Panc1 (cell line): Measurements from ENCODE around the gene USB1. TPM values are rescaled to one million over a fixed set of nuclear protein-coding genes. Genes with fewer than 3 reads are reported as not detected.

Source experiments
- ATAC-seq: fragments of 200-7000 bp; cut with Tn5 transposase; 2 replicates; pipeline ENCODE4 v1.9.1; 2020; ENCODE audit warnings: mild to moderate bottlenecking, moderate library complexity
- BruUV-seq: library from RNA; stranded (reverse); fragments of 400-500 nt; replicated peaks from 2 replicates; lab custom pipeline; 2021; lab: Mats Ljungman, UMichigan
- CTCF ChIA-PET: fragments of 300-600 bp; sonication (Branson Sonifier 250); formaldehyde crosslinking; loops from one replicate; lab custom pipeline; 2022; ENCODE audit warnings: antibody characterized with exemption; lab: Charles Lee
- POLR2A ChIA-PET: fragments of 300-600 bp; sonication (Branson Sonifier 250); formaldehyde crosslinking; loops from one replicate; lab custom pipeline; 2022; ENCODE audit warnings: antibody characterized with exemption; lab: Charles Lee
- DNase-seq: peaks from one replicate; pipeline ENCODE4 v3.0.0-alpha.2; 2010; ENCODE audit warnings: low read depth, low spot score
- H3K27ac ChIP-seq: 2 replicates; pipeline ENCODE4 v1.5.1; 2011; ENCODE audit warnings: mild to moderate bottlenecking, low read length, inconsistent platforms
- H3K27me3 ChIP-seq: fragments of 200-500 bp; sonication (Bioruptor generic); 2 replicates; pipeline ENCODE4 v1.6.0; 2014; ENCODE audit warnings: low read length, inconsistent platforms; ENCODE audit not compliant: control insufficient read depth, insufficient read depth
- H3K36me3 ChIP-seq: fragments of 200-500 bp; sonication (Bioruptor generic); 2 replicates; pipeline ENCODE4 v1.5.1; 2014; ENCODE audit warnings: inconsistent platforms, mild to moderate bottlenecking, low read length, moderate library complexity; ENCODE audit not compliant: control insufficient read depth, insufficient read depth
- H3K4me1 ChIP-seq: 2 replicates; pipeline ENCODE4 v1.5.1; 2011; ENCODE audit warnings: inconsistent platforms, mild to moderate bottlenecking, low read length, moderate library complexity; ENCODE audit not compliant: control insufficient read depth, insufficient read depth
- H3K4me3 ChIP-seq, 2 experiments: 2 replicates each; pipeline ENCODE4 v1.5.1; 2011 to 2012; ENCODE audit warnings: low read depth in 2 of 2, low read length in 2 of 2, mild to moderate bottlenecking in 2 of 2, inconsistent platforms in 1 of 2, moderate library complexity in 1 of 2
- H3K9me3 ChIP-seq: fragments of 200-500 bp; sonication (Bioruptor generic); 2 replicates; pipeline ENCODE4 v1.5.1; 2014; ENCODE audit warnings: low read depth, mild to moderate bottlenecking, inconsistent platforms, low read length, moderate library complexity; ENCODE audit not compliant: control insufficient read depth, insufficient read depth
- POLR2AphosphoS5 ChIP-seq: IDR thresholded peaks from 2 replicates; pipeline ENCODE4 v1.6.1; 2012; ENCODE audit warnings: mild to moderate bottlenecking, low read depth, low read length, moderate library complexity
- SIN3A ChIP-seq: IDR thresholded peaks from 2 replicates; pipeline ENCODE4 v1.6.1; 2012; ENCODE audit warnings: low read depth, mild to moderate bottlenecking, low read length, moderate library complexity, borderline replicate concordance; ENCODE audit not compliant: insufficient read depth
- TCF7L2 ChIP-seq: IDR thresholded peaks from 2 replicates; pipeline ENCODE4 v1.6.1; 2011; ENCODE audit warnings: mild to moderate bottlenecking, low read depth, low read length, inconsistent platforms
- in situ Hi-C: cut with HindIII; loops from 2 replicates; pipeline ENCODE4 v1.10.0; 2016; ENCODE audit warnings: low sequenced_read_pairs, low pct_unique_long_range_greater_than_20kb
- intact Hi-C: fragments of 100-400 bp; cut with micrococcal nuclease; formaldehyde crosslinking; loops from one replicate; pipeline ENCODE4 v1.10.0; 2022; ENCODE audit not compliant: unreplicated experiment
- total RNA-seq: library from RNA; stranded (reverse); gene quantifications from one replicate; pipeline ENCODE4 v1.2.1, GENCODE V29; 2021; ENCODE audit not compliant: unreplicated experiment
- TF ChIP-seq, protein P1 (sequence below): fragments of 450-650 bp; IDR thresholded peaks from 2 replicates; pipeline ENCODE4 v1.5.1; 2017; ENCODE audit warnings: mild to moderate bottlenecking
- TF ChIP-seq, protein P2 (sequence below), 2 experiments: IDR thresholded peaks; 2 replicates each; pipeline ENCODE4 v1.6.1; 2011 to 2012; ENCODE audit warnings: low read depth in 2 of 2, control low read depth in 1 of 2, low read length in 1 of 2, mild to moderate bottlenecking in 1 of 2, moderate library complexity in 1 of 2; ENCODE audit not compliant: insufficient read depth in 1 of 2

The USB1 gene
- total RNA-seq, 1 experiment from 2014 or later = 58.2 TPM

DNA sequence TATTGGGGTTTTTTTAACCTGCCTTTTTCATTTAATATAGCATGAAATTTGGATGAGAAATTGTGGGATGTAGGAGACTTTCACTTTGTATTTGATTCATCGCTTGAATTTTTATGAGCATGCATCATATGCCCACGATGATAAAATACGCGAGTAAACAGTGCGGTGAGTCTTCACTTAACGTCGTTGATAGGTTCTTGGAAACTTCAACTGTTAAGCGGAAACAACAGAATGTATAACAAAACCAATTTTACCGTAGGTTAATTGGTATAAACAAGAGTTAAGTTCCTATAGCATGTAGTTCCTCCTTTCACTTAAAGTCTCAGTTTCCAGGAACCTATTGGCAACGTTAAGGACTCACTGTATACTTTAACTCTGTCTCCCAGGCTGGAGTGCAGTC lies 53.1 kb downstream of the USB1 start:
- Histone ChIP-seq H3K4me3 (no peak overlapping the region), H3K36me3 (no peaks in the 10 kb centered on the region), H3K27me3 (no peaks in the 10 kb centered on the region), H3K27ac (no peak overlapping the region), H3K4me1 (no peaks in the 10 kb centered on the region), H3K9me3 (no peaks in the 10 kb centered on the region)
- in situ Hi-C loops = no loop called here
- intact Hi-C loops = no loop called here
- no peak for ATAC-seq
- no peak for DNase-seq
- no TSS peak for BruUV-seq
- POLR2A ChIA-PET = no interaction called here
- CTCF ChIA-PET = no interaction called here
- TF ChIP-seq, protein P1, sequence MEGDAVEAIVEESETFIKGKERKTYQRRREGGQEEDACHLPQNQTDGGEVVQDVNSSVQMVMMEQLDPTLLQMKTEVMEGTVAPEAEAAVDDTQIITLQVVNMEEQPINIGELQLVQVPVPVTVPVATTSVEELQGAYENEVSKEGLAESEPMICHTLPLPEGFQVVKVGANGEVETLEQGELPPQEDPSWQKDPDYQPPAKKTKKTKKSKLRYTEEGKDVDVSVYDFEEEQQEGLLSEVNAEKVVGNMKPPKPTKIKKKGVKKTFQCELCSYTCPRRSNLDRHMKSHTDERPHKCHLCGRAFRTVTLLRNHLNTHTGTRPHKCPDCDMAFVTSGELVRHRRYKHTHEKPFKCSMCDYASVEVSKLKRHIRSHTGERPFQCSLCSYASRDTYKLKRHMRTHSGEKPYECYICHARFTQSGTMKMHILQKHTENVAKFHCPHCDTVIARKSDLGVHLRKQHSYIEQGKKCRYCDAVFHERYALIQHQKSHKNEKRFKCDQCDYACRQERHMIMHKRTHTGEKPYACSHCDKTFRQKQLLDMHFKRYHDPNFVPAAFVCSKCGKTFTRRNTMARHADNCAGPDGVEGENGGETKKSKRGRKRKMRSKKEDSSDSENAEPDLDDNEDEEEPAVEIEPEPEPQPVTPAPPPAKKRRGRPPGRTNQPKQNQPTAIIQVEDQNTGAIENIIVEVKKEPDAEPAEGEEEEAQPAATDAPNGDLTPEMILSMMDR = no peak
- no peak for TF ChIP-seq TCF7L2
- TF ChIP-seq, protein P2, sequence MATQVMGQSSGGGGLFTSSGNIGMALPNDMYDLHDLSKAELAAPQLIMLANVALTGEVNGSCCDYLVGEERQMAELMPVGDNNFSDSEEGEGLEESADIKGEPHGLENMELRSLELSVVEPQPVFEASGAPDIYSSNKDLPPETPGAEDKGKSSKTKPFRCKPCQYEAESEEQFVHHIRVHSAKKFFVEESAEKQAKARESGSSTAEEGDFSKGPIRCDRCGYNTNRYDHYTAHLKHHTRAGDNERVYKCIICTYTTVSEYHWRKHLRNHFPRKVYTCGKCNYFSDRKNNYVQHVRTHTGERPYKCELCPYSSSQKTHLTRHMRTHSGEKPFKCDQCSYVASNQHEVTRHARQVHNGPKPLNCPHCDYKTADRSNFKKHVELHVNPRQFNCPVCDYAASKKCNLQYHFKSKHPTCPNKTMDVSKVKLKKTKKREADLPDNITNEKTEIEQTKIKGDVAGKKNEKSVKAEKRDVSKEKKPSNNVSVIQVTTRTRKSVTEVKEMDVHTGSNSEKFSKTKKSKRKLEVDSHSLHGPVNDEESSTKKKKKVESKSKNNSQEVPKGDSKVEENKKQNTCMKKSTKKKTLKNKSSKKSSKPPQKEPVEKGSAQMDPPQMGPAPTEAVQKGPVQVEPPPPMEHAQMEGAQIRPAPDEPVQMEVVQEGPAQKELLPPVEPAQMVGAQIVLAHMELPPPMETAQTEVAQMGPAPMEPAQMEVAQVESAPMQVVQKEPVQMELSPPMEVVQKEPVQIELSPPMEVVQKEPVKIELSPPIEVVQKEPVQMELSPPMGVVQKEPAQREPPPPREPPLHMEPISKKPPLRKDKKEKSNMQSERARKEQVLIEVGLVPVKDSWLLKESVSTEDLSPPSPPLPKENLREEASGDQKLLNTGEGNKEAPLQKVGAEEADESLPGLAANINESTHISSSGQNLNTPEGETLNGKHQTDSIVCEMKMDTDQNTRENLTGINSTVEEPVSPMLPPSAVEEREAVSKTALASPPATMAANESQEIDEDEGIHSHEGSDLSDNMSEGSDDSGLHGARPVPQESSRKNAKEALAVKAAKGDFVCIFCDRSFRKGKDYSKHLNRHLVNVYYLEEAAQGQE (IDR thresholded peaks at IDR 0.05; ENCODE audit: insufficient read depth in 1 of 2, low read depth in 2 of 2, low read length in 1 of 2) = no peak
- TF ChIP-seq POLR2AphosphoS5 = no peak
- TF ChIP-seq SIN3A = no peak

DNA sequence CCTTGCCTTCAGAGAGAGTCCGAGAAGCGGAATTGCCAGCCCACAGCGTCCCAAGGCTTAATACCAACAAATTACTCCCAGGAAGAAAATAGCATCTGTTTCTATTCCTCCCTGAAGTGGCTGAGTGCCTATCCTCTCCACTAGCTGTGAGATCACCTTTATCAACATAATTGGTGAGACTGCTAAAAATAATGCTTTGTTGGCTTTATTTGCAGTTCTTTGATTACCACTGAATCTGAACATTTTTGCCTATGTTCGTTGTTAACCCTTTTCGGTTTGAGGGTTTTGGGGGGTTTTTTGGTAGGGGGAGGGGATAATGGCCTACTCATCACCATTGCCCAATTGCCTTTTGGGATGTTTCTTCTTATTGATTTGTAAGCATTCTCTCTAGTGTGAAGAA lies 55.4 kb downstream of the USB1 start:
- no peaks in the 10 kb centered on the region for H3K4me1 ChIP-seq
- POLR2A ChIA-PET = no interaction called here
- H3K27ac ChIP-seq = no peak overlapping the region
- TF ChIP-seq SIN3A (no peak), POLR2AphosphoS5 (no peak), TCF7L2 (no peak)
- TF ChIP-seq, protein P1 = no peak
- TF ChIP-seq, protein P2 (IDR thresholded peaks at IDR 0.05; ENCODE audit: insufficient read depth in 1 of 2, low read depth in 2 of 2, low read length in 1 of 2) = no peak
- no peaks in the 10 kb centered on the region for H3K36me3 ChIP-seq
- DNase-seq (no peak), ATAC-seq (no peak)
- CTCF ChIA-PET = no interaction called here
- H3K4me3 ChIP-seq = no peak overlapping the region
- BruUV-seq = no TSS peak
- no peaks in the 10 kb centered on the region for H3K9me3 ChIP-seq
- no peaks in the 10 kb centered on the region for H3K27me3 ChIP-seq
- intact Hi-C loops = no loop called here
- in situ Hi-C loops = no loop called here
